Rectal smooth muscle tissue (tissue), 1 donor: ENCODE results near the gene USP17L18.
"Not testable (repeated sequence)": the region's sequence is repeated elsewhere in the genome, so short reads cannot be mapped to it uniquely, and the experiment has no call there.

Source experiments
- H3K27ac ChIP-seq: one replicate; pipeline ENCODE4 v1.7.0; 2013; ENCODE audit warnings: low read depth, low read length, inconsistent platforms
- H3K27me3 ChIP-seq: one replicate; pipeline ENCODE4 v1.7.0; 2013; ENCODE audit warnings: low read length; ENCODE audit not compliant: control insufficient read depth, insufficient read depth
- H3K36me3 ChIP-seq: one replicate; pipeline ENCODE4 v1.7.0; 2013; ENCODE audit warnings: low read length; ENCODE audit not compliant: control insufficient read depth, insufficient read depth
- H3K4me1 ChIP-seq: one replicate; pipeline ENCODE4 v1.7.0; 2013; ENCODE audit warnings: low read length; ENCODE audit not compliant: control insufficient read depth, insufficient read depth
- H3K4me3 ChIP-seq: one replicate; pipeline ENCODE4 v1.7.0; 2013; ENCODE audit warnings: low read length
- H3K9ac ChIP-seq: one replicate; pipeline ENCODE4 v1.7.0; 2013; ENCODE audit warnings: low read length

Gene USP17L18

GRCh38 chr4:9262572-9262971, 14.1 kb downstream of the USP17L18 start, which contains the start of gene USP17L21:
Gene USP17L21 (plus strand): TSS chr4:9262872. CDS start chr4:9262872, 0 bp downstream.
- H3K4me1 ChIP-seq, H3K4me3 ChIP-seq, H3K9ac ChIP-seq, H3K27me3 ChIP-seq, H3K36me3 ChIP-seq, H3K27ac ChIP-seq: not testable (repeated sequence)

- H3K9ac ChIP-seq, H3K27me3 ChIP-seq, H3K36me3 ChIP-seq, H3K4me3 ChIP-seq, H3K27ac ChIP-seq, H3K4me1 ChIP-seq: not testable (repeated sequence)
Measured at GRCh38 chr4:9267319-9267718, 18.9 kb downstream of the USP17L18 start, which contains the start of gene USP17L22. Gene USP17L22 (plus strand): TSS chr4:9267619. CDS start chr4:9267619, 0 bp downstream.

- not testable (repeated sequence) for H3K4me1 ChIP-seq, H3K27me3 ChIP-seq, H3K36me3 ChIP-seq, H3K9ac ChIP-seq, H3K4me3 ChIP-seq, H3K27ac ChIP-seq
Measured at GRCh38 chr4:9271719-9272118, 23.3 kb downstream of the USP17L18 start.
